ENCODE measurements around the gene ARL15. TPM values are rescaled to one million over a fixed set of nuclear protein-coding genes. Genes with fewer than 3 reads are reported as not detected.

ARL15 gene
- total RNA-seq, 4 donors from 2014 or later, result 8.5 to 19.1 (median 12.0) TPM

GRCh38 chr5:54229041-54229780 lies 81.2 kb downstream of the ARL15 start:
- Histone ChIP-seq H3K9me3 (no peaks in the 10 kb centered on the region), H3K4me1 (peaks cover 0 to 6% (median 0%) of the 10 kb centered on the region in 3 donors), H3K27ac (no peak overlapping the region), H3K36me3 (no peaks in the 10 kb centered on the region), H3K4me3 (no peak overlapping the region), H3K27me3 (no peaks in the 10 kb centered on the region)
- intact Hi-C loops (cut with DNase I), result no loop called here
- 11 to 12% methylated on average over 6 of the region's 6 CpGs for WGBS, 2 donors
- TF ChIP-seq CTCF (IDR thresholded peaks at IDR 0.05), result peak; percentile 66 to 91 (median 88)
- no peak for TF ChIP-seq POLR2A (IDR thresholded peaks at IDR 0.05)
- no peak for DNase-seq

- Histone ChIP-seq H3K27me3 (no peaks in the 10 kb centered on the region), H3K36me3 (no peaks in the 10 kb centered on the region), H3K9me3 (no peaks in the 10 kb centered on the region), H3K27ac (no peak overlapping the region), H3K4me3 (no peak overlapping the region), H3K4me1 (peaks cover 0 to 5% (median 0%) of the 10 kb centered on the region in 3 donors)
- TF ChIP-seq POLR2A (IDR thresholded peaks at IDR 0.05) (no peak), CTCF (IDR thresholded peaks at IDR 0.05) (no peak)
- intact Hi-C loops (cut with DNase I), result no loop called here
- no peak for DNase-seq
- WGBS, 2 donors, result 93 to 96% methylated on average over 1 of the region's 1 CpG
Observed at GRCh38 chr5:54227759-54228158, 82.6 kb downstream of the ARL15 start.

- H3K4me1 ChIP-seq, result peaks cover 0 to 5% (median 0%) of the 10 kb centered on the region in 3 donors
- no peaks in the 10 kb centered on the region for H3K9me3 ChIP-seq
- H3K27ac ChIP-seq, result no peak overlapping the region
- no peaks in the 10 kb centered on the region for H3K27me3 ChIP-seq
- WGBS, 2 donors, result 71 to 90% methylated on average over 3 of the region's 3 CpGs
- intact Hi-C loops (cut with DNase I), result no loop called here
- TF ChIP-seq CTCF (IDR thresholded peaks at IDR 0.05), result no peak
- no peak for TF ChIP-seq POLR2A (IDR thresholded peaks at IDR 0.05)
- H3K36me3 ChIP-seq, result no peaks in the 10 kb centered on the region
- H3K4me3 ChIP-seq, result no peak overlapping the region
- no peak for DNase-seq
Observed at GRCh38 chr5:54227109-54227508, 83.3 kb downstream of the ARL15 start.

- Histone ChIP-seq H3K4me1 (peaks cover 0 to 5% (median 0%) of the 10 kb centered on the region in 3 donors), H3K36me3 (no peaks in the 10 kb centered on the region), H3K9me3 (no peaks in the 10 kb centered on the region), H3K27ac (no peak overlapping the region), H3K4me3 (no peak overlapping the region), H3K27me3 (no peaks in the 10 kb centered on the region)
- 80 to 82% methylated on average over 5 of the region's 5 CpGs for WGBS, 2 donors
- no peak for TF ChIP-seq CTCF (IDR thresholded peaks at IDR 0.05)
- no peak for TF ChIP-seq POLR2A (IDR thresholded peaks at IDR 0.05)
- no peak for DNase-seq
- intact Hi-C loops (cut with DNase I), result no loop called here
Observed at GRCh38 chr5:54226215-54226614, 84.2 kb downstream of the ARL15 start.

GRCh38 chr5:54224103-54224826 lies 86.1 kb downstream of the ARL15 start:
- no peak overlapping the region for H3K27ac ChIP-seq
- no peak for TF ChIP-seq POLR2A (IDR thresholded peaks at IDR 0.05)
- TF ChIP-seq CTCF (IDR thresholded peaks at IDR 0.05), result no peak
- H3K4me3 ChIP-seq, result no peak overlapping the region
- H3K9me3 ChIP-seq, result no peaks in the 10 kb centered on the region
- H3K27me3 ChIP-seq, result no peaks in the 10 kb centered on the region
- 88 to 90% methylated on average over 10 of the region's 10 CpGs for WGBS, 2 donors
- peaks cover 0 to 1% (median 0%) of the 10 kb centered on the region in 3 donors for H3K4me1 ChIP-seq
- intact Hi-C loops (cut with DNase I), result no loop called here
- no peak for DNase-seq
- H3K36me3 ChIP-seq, result no peaks in the 10 kb centered on the region

All from esophagus squamous epithelium (tissue), 5 donors.